ENCODE measurements around the gene RPTOR. TPM values are rescaled to one million over a fixed set of nuclear protein-coding genes. Genes with fewer than 3 reads are reported as not detected.

RPTOR gene
- total and polyA plus RNA-seq, 4 donors: 12.4 to 46.1 (median 29.7) TPM

DNA sequence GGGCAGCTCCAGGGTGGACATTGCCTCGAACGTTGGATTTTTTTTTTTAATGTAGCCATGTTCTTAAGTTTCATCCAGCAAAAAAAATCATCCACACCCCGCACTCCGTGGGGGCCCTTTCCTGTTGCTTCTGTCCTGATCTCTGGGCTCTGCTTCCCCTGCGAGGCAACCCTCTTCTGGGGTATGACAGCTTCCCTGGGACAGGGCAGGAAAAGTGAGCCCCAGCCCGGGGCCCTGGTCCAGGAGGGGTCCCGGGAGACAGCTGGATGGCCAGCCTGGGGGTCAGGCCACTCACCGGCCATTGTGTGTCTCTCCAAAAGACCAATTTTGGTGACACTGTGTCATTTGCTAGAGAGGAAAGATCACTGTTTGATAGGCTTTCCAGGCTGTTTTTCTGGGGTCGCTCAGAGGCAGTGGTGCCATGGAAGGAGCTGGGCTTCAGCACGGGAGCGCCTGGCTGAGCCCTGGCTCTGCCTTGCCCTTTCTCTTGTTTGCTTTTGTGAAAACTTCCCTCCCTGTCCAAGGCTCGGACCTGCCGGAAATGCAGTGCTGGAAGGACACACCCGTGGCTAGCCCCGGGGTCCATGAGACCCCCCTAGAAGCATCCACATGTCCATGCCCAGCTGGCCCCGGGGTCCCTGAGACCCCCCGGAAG is 406.0 kb downstream of the RPTOR start:
- Histone ChIP-seq H3K27me3 (ENCODE audit: control insufficient read depth in 3 of 3, insufficient read depth in 3 of 3, low read length in 2 of 3) (no peaks in the 10 kb centered on the region), H3K4me3 (no peak overlapping the region), H3K27ac (ENCODE audit: low read depth in 1 of 2, low read length in 1 of 2) (no peak overlapping the region), H3K9me3 (ENCODE audit: control insufficient read depth in 4 of 4, insufficient read depth in 3 of 4, low read length in 3 of 4) (no peaks in the 10 kb centered on the region), H3K9ac (ENCODE audit: insufficient read depth in 1 of 2, low read length in 2 of 2) (no peak overlapping the region), H3K36me3 (ENCODE audit: control insufficient read depth in 4 of 4, insufficient read depth in 4 of 4, low read length in 4 of 4) (peaks cover 2 to 40% (median 20%) of the 10 kb centered on the region in 4 donors), H3K4me1 (ENCODE audit: control insufficient read depth in 5 of 5, insufficient read depth in 5 of 5, low read length in 5 of 5) (peaks cover 0 to 25% (median 7%) of the 10 kb centered on the region in 5 donors)
- ATAC-seq (ENCODE audit: insufficient read depth, low FRiP score) (no peak), DNase-seq (no peak)
- WGBS, 2 donors: 93 to 97% methylated on average over 17 of the region's 17 CpGs
- TF ChIP-seq, protein P1, sequence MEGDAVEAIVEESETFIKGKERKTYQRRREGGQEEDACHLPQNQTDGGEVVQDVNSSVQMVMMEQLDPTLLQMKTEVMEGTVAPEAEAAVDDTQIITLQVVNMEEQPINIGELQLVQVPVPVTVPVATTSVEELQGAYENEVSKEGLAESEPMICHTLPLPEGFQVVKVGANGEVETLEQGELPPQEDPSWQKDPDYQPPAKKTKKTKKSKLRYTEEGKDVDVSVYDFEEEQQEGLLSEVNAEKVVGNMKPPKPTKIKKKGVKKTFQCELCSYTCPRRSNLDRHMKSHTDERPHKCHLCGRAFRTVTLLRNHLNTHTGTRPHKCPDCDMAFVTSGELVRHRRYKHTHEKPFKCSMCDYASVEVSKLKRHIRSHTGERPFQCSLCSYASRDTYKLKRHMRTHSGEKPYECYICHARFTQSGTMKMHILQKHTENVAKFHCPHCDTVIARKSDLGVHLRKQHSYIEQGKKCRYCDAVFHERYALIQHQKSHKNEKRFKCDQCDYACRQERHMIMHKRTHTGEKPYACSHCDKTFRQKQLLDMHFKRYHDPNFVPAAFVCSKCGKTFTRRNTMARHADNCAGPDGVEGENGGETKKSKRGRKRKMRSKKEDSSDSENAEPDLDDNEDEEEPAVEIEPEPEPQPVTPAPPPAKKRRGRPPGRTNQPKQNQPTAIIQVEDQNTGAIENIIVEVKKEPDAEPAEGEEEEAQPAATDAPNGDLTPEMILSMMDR (IDR thresholded peaks at IDR 0.05; ENCODE audit: control extremely low read depth, extremely low read depth): no peak

DNA sequence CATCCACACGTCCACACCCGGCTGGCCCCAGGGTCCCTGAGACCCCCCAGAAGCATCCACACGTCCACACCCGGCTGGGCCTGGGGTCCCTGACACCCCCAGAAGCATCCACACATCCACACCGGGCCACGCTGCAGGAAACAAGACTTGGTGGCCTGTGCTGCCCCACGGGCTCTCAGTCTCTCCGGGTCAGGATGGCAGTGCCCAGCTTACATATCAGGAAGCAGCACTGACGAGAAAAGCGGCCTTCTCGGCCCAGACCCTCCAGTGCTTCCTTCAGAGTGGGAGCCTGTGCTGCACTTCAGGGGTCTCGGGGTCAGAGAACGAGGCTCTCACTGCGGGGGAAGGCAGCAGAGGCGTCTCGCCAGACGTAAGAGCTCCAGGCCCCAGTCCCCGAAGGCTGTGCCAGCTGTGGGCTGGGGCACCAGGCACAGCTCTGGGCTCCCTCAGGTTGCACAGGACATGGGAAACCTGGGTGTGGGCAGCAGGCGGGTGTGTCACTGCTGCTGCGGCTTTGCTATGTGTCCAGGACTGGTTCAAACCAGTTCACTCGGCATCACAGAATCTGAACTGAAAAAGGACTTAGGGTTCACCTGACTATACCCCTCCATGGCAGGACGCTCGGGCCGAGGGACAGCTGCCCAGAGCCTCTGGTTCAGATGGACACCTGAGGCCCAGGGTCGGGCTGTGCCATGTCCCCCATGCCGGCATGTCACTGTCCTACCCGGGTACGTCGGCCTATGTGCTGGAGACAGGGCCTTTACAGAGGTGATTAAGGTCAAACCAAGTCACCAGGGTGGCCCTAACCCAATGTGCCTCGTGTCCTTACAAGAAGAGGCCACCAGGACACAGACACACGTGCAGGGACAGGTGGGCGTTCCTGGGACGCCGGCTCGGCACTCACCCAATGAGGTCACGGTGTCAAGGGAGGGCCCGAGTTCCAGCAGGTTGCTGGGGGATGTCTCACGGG is 406.8 kb downstream of the RPTOR start:
- Histone ChIP-seq H3K27ac (ENCODE audit: low read depth in 1 of 2, low read length in 1 of 2) (no peak overlapping the region), H3K9ac (ENCODE audit: insufficient read depth in 1 of 2, low read length in 2 of 2) (no peak overlapping the region), H3K4me1 (ENCODE audit: control insufficient read depth in 5 of 5, insufficient read depth in 5 of 5, low read length in 5 of 5) (peaks cover 0 to 25% (median 7%) of the 10 kb centered on the region in 5 donors), H3K9me3 (ENCODE audit: control insufficient read depth in 4 of 4, insufficient read depth in 3 of 4, low read length in 3 of 4) (no peaks in the 10 kb centered on the region), H3K36me3 (ENCODE audit: control insufficient read depth in 4 of 4, insufficient read depth in 4 of 4, low read length in 4 of 4) (peaks cover 0 to 34% (median 15%) of the 10 kb centered on the region in 4 donors), H3K4me3 (no peak overlapping the region), H3K27me3 (ENCODE audit: control insufficient read depth in 3 of 3, insufficient read depth in 3 of 3, low read length in 2 of 3) (no peaks in the 10 kb centered on the region)
- WGBS, 2 donors: 94 to 96% methylated on average over 38 of the region's 38 CpGs
- TF ChIP-seq, protein P1 (IDR thresholded peaks at IDR 0.05; ENCODE audit: control extremely low read depth, extremely low read depth): no peak
- ATAC-seq (ENCODE audit: insufficient read depth, low FRiP score): no peak
- DNase-seq: no peak

DNA sequence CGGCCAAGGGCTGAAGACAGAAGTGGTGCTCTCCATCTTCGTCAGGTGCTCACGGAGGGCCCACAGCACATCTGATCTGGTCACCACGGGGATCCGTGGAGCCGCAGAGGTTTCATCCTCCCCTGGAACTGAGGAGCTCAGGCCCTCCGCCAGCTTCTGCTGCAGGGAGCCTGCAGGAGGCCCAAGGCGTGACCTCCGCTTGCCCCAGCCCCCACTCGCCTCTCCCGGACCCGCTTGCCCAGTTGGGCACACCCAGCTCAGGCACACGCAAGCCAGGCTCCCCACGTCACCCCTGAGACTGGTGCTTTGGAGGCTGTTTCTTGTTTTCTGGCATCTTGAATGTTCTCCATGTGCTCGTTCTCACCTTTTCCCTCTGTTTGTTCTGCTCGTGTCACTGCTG is 407.7 kb downstream of the RPTOR start:
- no peak overlapping the region for H3K27ac ChIP-seq (ENCODE audit: low read depth in 1 of 2, low read length in 1 of 2)
- 91 to 95% methylated on average over 15 to 16 of the region's 16 CpGs for WGBS, 2 donors
- DNase-seq (no peak), ATAC-seq (ENCODE audit: insufficient read depth, low FRiP score) (no peak)
- H3K4me1 ChIP-seq (ENCODE audit: control insufficient read depth in 5 of 5, insufficient read depth in 5 of 5, low read length in 5 of 5): peaks cover 0 to 25% (median 7%) of the 10 kb centered on the region in 5 donors
- TF ChIP-seq, protein P1 (IDR thresholded peaks at IDR 0.05; ENCODE audit: control extremely low read depth, extremely low read depth): no peak
- peaks cover 0 to 31% (median 11%) of the 10 kb centered on the region in 4 donors for H3K36me3 ChIP-seq (ENCODE audit: control insufficient read depth in 4 of 4, insufficient read depth in 4 of 4, low read length in 4 of 4)
- H3K27me3 ChIP-seq (ENCODE audit: control insufficient read depth in 3 of 3, insufficient read depth in 3 of 3, low read length in 2 of 3): no peaks in the 10 kb centered on the region
- no peak overlapping the region for H3K4me3 ChIP-seq
- no peaks in the 10 kb centered on the region for H3K9me3 ChIP-seq (ENCODE audit: control insufficient read depth in 4 of 4, insufficient read depth in 3 of 4, low read length in 3 of 4)
- no peak overlapping the region for H3K9ac ChIP-seq (ENCODE audit: insufficient read depth in 1 of 2, low read length in 2 of 2)

Data from lung (tissue), 12 donors.